RWPE2 (cell line): Measurements from ENCODE around the gene C22orf42.
"Not testable (repeated sequence)": the region's sequence is repeated elsewhere in the genome, so short reads cannot be mapped to it uniquely, and the experiment has no call there.

Experiments used
- ATAC-seq: fragments of 200-7000 bp; cut with Tn5 transposase; 3 replicates; pipeline ENCODE4 v1.9.1; 2021; ENCODE audit warnings: low read depth
- DNase-seq: peaks from one replicate; pipeline ENCODE4 v3.0.0-alpha.2; 2020; ENCODE audit warnings: low spot score
- H3K27ac ChIP-seq: fragments of 450-650 bp; 2 replicates; pipeline ENCODE4 v1.5.1; 2017; ENCODE audit warnings: mild to moderate bottlenecking; ENCODE audit not compliant: poor library complexity, severe bottlenecking
- H3K27me3 ChIP-seq: fragments of 250-450 bp; sonication (Bioruptor Pico); 2 replicates; pipeline ENCODE4 v1.5.1; 2021; ENCODE audit warnings: mild to moderate bottlenecking, moderate library complexity; ENCODE audit not compliant: insufficient read depth, poor library complexity, severe bottlenecking
- H3K36me3 ChIP-seq: fragments of 250-450 bp; sonication (Bioruptor Pico); 2 replicates; pipeline ENCODE4 v1.5.1; 2020; ENCODE audit warnings: low read depth, mild to moderate bottlenecking, moderate library complexity
- H3K4me1 ChIP-seq: fragments of 250-450 bp; sonication (Bioruptor Pico); 2 replicates; pipeline ENCODE4 v1.5.1; 2021; ENCODE audit warnings: mild to moderate bottlenecking, moderate library complexity; ENCODE audit not compliant: insufficient read depth, poor library complexity, severe bottlenecking
- H3K4me3 ChIP-seq: fragments of 250-450 bp; sonication (Bioruptor Pico); 2 replicates; pipeline ENCODE4 v1.5.1; 2021; ENCODE audit warnings: mild to moderate bottlenecking, moderate library complexity; ENCODE audit not compliant: severe bottlenecking
- H3K9me3 ChIP-seq: fragments of 250-450 bp; sonication (Bioruptor Pico); 2 replicates; pipeline ENCODE4 v1.5.1; 2021; ENCODE audit warnings: mild to moderate bottlenecking, moderate library complexity; ENCODE audit not compliant: severe bottlenecking
- TF ChIP-seq, protein P1 (sequence below): fragments of 450-650 bp; IDR thresholded peaks from one replicate; pipeline ENCODE4 v1.5.1; 2017; ENCODE audit warnings: mild to moderate bottlenecking, moderate library complexity; ENCODE audit not compliant: poor library complexity, severe bottlenecking

The C22orf42 gene

DNA sequence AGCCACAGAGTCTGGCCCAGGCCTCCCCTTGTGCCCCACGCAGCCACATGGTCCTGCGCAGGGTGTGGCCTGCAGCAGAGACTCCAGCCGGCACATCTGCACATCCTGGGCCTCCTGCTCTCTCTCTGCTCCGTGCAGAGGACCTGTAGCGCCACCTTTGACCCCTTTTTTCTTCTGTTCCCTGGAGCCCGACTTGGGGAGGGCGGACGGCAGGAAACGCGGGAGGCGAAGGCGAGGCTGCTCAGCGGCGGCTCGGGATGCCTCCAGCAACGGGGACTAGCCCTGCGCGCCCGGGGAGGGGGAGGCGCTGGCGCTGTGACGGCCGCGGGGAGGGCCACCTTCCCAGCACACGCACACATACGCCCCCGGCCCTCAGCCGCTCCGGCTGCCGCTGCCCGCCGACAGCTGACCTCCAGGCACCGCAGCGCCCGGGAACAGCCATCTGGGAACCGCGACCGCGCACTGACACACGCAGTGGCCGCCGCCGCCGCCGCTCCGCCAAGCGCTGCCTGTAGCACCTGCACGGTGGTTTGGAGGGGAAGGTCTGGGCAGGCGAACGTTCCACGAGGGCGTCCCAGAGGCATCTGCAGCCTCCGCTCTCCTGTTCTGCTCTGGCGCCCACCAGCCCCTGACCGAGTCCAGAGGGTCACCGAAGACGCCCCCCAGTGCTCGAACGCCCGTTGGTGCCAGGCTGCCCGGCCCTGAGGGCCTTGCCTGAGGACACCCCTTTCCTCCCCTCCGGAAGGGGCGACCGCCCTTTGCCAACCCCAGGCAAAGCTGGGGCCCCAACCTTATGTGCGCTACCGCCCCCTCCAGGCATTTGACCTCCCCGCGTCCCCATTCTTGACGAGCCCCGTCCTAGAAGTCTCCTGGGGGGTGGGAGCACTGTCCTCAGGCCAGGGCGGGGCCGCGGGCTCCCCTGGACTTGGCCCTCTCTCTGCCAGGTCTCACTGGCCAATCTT lies 16.9 kb upstream of the C22orf42 start:
- DNase-seq (no peak), ATAC-seq (no peak)

DNA sequence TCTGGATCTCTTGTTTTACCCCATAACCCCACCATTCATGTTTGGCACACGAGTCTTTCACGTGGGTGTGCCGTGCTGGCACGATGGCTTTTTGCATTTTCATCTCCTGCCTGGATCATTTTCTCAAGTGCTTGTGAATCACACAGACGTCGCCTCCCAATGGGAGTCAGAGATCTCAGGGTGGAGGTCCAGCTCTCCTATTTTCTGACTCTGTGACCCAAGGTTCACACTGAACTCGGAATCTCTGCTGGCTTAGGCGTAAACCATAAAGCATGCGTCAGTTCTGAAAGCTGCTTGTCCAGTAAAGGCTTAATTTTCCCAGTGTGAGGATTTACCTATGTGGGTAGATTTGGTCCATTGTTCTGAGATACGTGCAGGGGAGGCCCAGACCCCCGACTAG lies 16.0 kb upstream of the C22orf42 start:
- no peak overlapping the region for H3K4me3 ChIP-seq
- ATAC-seq = no peak

More for the DNA sequence above, 16.9 kb upstream of the C22orf42 start:
- no peaks in the 10 kb centered on the region for H3K9me3 ChIP-seq
- H3K36me3 ChIP-seq = no peaks in the 10 kb centered on the region
- H3K4me3 ChIP-seq = no peak overlapping the region
- no peak overlapping the region for H3K27ac ChIP-seq
- H3K4me1 ChIP-seq = no peaks in the 10 kb centered on the region
- TF ChIP-seq, protein P1, sequence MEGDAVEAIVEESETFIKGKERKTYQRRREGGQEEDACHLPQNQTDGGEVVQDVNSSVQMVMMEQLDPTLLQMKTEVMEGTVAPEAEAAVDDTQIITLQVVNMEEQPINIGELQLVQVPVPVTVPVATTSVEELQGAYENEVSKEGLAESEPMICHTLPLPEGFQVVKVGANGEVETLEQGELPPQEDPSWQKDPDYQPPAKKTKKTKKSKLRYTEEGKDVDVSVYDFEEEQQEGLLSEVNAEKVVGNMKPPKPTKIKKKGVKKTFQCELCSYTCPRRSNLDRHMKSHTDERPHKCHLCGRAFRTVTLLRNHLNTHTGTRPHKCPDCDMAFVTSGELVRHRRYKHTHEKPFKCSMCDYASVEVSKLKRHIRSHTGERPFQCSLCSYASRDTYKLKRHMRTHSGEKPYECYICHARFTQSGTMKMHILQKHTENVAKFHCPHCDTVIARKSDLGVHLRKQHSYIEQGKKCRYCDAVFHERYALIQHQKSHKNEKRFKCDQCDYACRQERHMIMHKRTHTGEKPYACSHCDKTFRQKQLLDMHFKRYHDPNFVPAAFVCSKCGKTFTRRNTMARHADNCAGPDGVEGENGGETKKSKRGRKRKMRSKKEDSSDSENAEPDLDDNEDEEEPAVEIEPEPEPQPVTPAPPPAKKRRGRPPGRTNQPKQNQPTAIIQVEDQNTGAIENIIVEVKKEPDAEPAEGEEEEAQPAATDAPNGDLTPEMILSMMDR = no peak
- H3K27me3 ChIP-seq = peaks cover 9% of the 10 kb centered on the region

DNA sequence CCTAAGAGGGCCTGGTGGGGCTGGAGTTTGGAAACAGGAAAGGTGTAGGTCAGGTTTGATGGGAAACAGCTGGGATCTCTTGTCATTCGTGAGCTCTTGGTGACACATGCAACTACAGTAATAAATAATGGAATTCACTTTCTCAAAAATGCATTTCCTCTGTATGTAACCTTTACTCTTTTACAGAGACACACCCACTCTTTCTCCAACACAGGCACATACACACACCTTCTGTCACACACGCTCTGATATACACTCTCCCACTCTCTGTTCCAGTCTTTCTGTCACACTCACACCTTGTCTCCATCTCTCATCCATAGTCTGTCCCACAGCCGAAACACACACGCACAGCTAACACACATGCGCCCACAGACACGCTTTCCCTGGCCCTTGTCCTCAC lies 6.6 kb upstream of the C22orf42 start:
- Histone ChIP-seq H3K36me3 (no peaks in the 10 kb centered on the region), H3K4me1 (no peaks in the 10 kb centered on the region), H3K27me3 (peaks cover 8% of the 10 kb centered on the region), H3K4me3 (no peak overlapping the region), H3K9me3 (no peaks in the 10 kb centered on the region), H3K27ac (no peak overlapping the region)
- TF ChIP-seq, protein P1 = no peak
- ATAC-seq = no peak
- DNase-seq = no peak

More for the DNA sequence above, 16.0 kb upstream of the C22orf42 start:
- no peak for DNase-seq
- TF ChIP-seq, protein P1 = no peak
- Histone ChIP-seq H3K9me3 (no peaks in the 10 kb centered on the region), H3K27ac (no peak overlapping the region), H3K4me1 (no peaks in the 10 kb centered on the region), H3K27me3 (peaks cover 9% of the 10 kb centered on the region), H3K36me3 (no peaks in the 10 kb centered on the region)

DNA sequence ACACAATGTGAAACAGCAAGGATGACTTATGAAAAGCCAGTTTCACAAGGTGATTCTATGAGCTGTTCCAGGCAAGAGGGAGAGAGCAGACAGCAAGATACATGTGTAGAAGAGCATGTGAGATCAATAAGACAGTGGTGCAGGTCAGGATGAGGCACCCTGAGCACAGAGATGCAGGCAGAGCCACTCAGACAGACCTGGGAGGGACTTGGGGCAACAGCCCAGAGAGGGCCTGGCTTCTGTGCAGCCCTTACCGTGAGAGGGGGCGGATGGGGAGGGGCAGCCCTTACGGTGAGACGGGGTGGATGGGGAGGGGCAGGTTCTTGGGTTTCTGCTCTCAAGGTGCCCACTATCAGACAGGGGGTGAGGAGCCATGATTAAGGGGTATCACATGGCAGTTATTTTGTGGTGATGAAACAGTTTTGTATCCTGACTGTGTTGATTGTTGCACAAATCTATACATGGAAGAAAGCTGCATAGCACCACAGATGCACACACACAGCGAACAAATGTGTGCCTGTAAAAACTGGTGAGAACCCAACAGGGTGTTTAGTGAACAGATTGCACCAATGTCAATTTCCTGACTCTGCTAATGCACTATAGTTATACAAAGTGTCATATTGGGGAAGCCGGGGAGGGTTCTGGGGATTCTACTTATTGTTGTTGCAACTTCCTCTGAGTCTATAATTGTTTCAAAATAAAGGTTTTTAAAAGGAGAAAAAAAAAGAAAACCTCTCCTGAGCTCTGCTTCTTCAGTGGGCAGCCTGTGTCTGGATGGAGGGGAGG lies 5.2 kb upstream of the C22orf42 start:
- Histone ChIP-seq H3K4me3 (no peak overlapping the region), H3K4me1 (no peaks in the 10 kb centered on the region), H3K27me3 (peaks cover 13% of the 10 kb centered on the region), H3K36me3 (no peaks in the 10 kb centered on the region), H3K27ac (no peak overlapping the region), H3K9me3 (no peaks in the 10 kb centered on the region)
- ATAC-seq = no peak
- no peak for DNase-seq
- TF ChIP-seq, protein P1 = no peak

DNA sequence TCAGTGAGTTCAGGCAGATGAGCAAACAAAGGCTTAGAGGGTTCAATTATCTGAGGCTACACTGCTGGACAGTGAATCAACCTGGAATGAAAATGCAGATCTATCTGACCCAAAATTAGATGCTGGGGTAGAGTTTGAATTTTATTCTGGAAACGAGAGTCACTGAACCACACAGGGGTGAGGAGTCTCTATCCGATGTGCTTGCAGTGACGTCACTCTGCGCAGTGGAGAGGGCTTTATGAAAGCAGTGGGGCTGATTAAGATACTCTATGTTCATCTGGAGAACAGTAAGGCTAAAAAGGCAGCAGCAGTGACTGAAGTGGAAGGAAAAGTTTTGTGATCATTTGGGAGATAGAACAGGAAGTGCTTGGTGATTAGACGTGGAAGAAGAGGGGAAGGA lies 1.3 kb upstream of the C22orf42 start:
- H3K4me3 ChIP-seq, H3K27ac ChIP-seq, H3K36me3 ChIP-seq, H3K4me1 ChIP-seq, H3K9me3 ChIP-seq, ATAC-seq, DNase-seq: not testable (repeated sequence)
- H3K27me3 ChIP-seq = peaks cover 13% of the 10 kb centered on the region

DNA sequence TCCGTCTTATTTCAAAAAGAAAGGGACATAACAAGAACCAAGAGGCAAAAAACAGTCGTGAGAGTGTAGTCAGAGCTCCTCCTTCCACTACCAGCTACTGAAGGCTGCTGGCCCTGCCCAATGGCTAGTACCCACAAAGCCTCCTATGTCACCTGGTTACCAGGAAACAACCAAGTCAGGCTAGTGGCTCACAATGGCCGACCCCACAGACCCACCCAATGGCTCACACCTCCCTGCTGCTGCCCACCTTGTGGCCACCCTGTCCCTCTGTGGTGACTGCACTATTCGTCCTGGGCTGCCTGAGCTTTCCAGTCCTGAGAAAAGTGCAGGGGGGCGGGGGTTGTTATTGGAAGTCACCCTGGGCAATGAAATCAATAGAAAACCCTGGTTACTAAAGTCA lies 1.5 kb downstream of the C22orf42 start:
- H3K4me1 ChIP-seq, H3K27me3 ChIP-seq, H3K4me3 ChIP-seq, DNase-seq, H3K27ac ChIP-seq, H3K36me3 ChIP-seq, ATAC-seq, H3K9me3 ChIP-seq: not testable (repeated sequence)

DNA sequence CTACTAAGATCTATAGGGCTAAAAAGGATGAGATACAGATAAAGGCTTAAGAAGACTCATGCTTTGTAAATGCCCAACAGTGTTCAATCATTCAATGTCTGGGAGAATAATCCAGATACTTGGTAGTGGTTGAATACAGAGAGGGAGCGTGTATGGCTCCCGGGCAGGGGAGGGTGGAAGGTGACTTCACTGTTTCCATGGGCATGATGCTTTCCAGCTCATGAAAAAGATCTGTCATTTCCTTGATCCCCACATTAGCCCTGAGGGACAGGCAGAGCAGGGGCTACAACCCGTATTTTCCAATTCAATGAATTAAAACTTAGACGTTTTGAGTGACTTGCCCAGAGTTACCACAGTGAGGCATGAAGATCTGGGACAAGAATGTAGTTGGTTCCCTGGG lies 4.4 kb downstream of the C22orf42 start:
- not testable (repeated sequence) for DNase-seq, H3K9me3 ChIP-seq, H3K4me3 ChIP-seq, H3K27me3 ChIP-seq, H3K27ac ChIP-seq, ATAC-seq, H3K36me3 ChIP-seq, H3K4me1 ChIP-seq

DNA sequence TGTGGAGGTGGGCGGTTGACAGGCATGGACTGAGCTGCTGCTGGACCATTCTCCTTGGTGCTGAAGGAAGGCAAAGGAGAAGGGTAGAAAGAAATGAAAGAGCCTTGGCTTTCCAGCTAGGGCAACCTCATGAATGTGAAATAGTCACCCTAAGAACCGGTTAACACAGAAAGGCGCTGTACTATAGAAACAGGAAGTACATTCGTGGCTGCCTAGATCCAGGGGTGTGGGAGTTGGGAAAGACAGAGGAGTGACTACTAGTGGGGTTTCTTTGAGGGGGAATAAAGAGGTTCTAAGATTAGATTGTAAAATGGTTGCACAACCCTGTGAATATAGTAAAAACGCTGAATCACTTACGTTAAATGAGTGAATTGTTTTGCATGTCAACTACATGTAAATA lies 7.5 kb downstream of the C22orf42 start:
- not testable (repeated sequence) for H3K27ac ChIP-seq

More for the DNA sequence above, 7.5 kb downstream of the C22orf42 start:
- H3K4me1 ChIP-seq, ATAC-seq, DNase-seq, H3K4me3 ChIP-seq, H3K27me3 ChIP-seq, H3K36me3 ChIP-seq, H3K9me3 ChIP-seq: not testable (repeated sequence)
